ENCODE measurements around the gene ACTL8. TPM values are rescaled to one million over a fixed set of nuclear protein-coding genes. Genes with fewer than 3 reads are reported as not detected.

ACTL8 gene
- polyA plus RNA-seq, 1 donor (not counting 4 experiments of a cell fraction or from before 2014, with no cell fraction given), result not detected

DNA sequence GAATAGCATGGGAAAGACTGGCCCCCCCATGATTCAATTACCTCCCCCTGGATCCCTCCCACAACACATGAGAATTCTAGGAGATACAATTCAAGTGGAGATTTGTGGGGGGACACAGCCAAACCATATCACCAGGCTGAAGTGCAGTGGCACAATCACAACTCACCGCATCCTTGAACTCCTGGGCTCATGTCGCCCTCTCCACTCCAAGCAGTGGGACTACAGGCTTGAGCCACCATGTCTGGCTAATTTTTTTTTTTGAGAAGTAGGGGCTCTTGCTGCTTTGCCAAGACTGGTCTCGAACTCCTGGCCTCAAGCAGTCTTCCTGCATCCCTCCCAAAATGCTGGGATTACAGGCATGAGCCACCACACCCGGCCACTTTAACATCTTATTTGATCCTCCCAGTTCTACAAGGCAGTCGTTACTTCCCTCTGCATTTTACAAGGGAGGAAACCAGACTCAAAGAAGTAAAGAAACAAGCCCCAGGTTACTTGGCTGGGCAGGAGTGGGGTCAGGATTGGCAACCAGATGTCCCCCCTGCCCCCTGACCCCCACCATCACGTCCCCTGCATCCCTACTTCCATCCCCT is 26.9 kb upstream of the ACTL8 start:
- no peaks in the 10 kb centered on the region for H3K4me1 ChIP-seq (ENCODE audit: control insufficient read depth, extremely low read depth, insufficient read depth, low read length)
- H3K9me1 ChIP-seq (ENCODE audit: control insufficient read depth, extremely low read depth, insufficient read depth, low read length), result no peaks in the 10 kb centered on the region
- H3K9me3 ChIP-seq (ENCODE audit: control insufficient read depth, low read depth, low read length), result no peaks in the 10 kb centered on the region
- no peak overlapping the region for H3K9ac ChIP-seq (ENCODE audit: control insufficient read depth, extremely low read depth, insufficient read depth, low read length)
- H3K79me2 ChIP-seq (ENCODE audit: control insufficient read depth, insufficient read depth, low read length), result no peaks in the 10 kb centered on the region
- no peak for TF ChIP-seq EZH2 (IDR thresholded peaks at IDR 0.05; ENCODE audit: low read length)
- TF ChIP-seq, protein P1, sequence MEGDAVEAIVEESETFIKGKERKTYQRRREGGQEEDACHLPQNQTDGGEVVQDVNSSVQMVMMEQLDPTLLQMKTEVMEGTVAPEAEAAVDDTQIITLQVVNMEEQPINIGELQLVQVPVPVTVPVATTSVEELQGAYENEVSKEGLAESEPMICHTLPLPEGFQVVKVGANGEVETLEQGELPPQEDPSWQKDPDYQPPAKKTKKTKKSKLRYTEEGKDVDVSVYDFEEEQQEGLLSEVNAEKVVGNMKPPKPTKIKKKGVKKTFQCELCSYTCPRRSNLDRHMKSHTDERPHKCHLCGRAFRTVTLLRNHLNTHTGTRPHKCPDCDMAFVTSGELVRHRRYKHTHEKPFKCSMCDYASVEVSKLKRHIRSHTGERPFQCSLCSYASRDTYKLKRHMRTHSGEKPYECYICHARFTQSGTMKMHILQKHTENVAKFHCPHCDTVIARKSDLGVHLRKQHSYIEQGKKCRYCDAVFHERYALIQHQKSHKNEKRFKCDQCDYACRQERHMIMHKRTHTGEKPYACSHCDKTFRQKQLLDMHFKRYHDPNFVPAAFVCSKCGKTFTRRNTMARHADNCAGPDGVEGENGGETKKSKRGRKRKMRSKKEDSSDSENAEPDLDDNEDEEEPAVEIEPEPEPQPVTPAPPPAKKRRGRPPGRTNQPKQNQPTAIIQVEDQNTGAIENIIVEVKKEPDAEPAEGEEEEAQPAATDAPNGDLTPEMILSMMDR (optimal IDR thresholded peaks at IDR 0.05 in 1 of 3, IDR thresholded peaks at IDR 0.05 in 1 of 3, conservative IDR thresholded peaks at IDR 0.05 in 1 of 3; ENCODE audit: extremely low read depth in 1 of 3, insufficient read depth in 2 of 3, low read length in 3 of 3), result no peak
- H4K20me1 ChIP-seq (ENCODE audit: control insufficient read depth, extremely low read depth, insufficient read depth, low read length), result no peaks in the 10 kb centered on the region
- DNase-seq (ENCODE audit: low read depth, low spot score), result no peak
- H2AFZ ChIP-seq (ENCODE audit: control insufficient read depth, low read length), result no peak overlapping the region
- no peak overlapping the region for H3K27ac ChIP-seq (ENCODE audit: control insufficient read depth, insufficient read depth, low read length)
- FAIRE-seq, result no peak
- no peak overlapping the region for H3K4me2 ChIP-seq (ENCODE audit: control insufficient read depth, extremely low read depth, insufficient read depth, low read depth, low read length)
- no peak overlapping the region for H3K4me3 ChIP-seq (ENCODE audit: control insufficient read depth in 2 of 3, extremely low read depth in 1 of 3, insufficient read depth in 2 of 3, low read depth in 1 of 3, low read length in 3 of 3)
- dilution Hi-C loops (cut with MboI; ENCODE audit: extremely low pct_ligation_motif_present, low sequenced_read_pairs), result no loop called here
- no peaks in the 10 kb centered on the region for H3K27me3 ChIP-seq (ENCODE audit: control insufficient read depth, extremely low read depth, insufficient read depth, low read length)
- no peaks in the 10 kb centered on the region for H3K36me3 ChIP-seq (ENCODE audit: control insufficient read depth in 2 of 2, extremely low read depth in 1 of 2, insufficient read depth in 2 of 2, low read length in 2 of 2)

DNA sequence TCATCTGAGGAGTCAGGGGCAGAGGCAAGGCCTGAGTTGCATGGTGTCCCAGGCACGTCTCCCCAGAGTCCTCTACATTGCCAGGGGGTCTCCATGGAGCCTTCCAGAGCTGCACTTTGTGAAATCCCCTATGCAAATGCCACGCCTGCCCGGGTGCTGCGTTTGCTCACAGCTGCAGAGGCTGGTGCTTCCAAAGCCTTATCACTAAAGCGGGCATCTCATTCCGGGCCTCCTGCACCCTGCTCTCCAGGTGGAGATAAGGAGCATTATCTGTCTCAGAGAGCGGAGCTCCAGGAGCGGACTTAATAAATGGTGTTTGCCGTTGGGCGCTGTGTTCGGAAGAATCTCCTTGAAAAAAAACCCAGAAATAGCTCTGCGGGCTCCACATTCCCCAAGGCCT is 25.9 kb upstream of the ACTL8 start:
- dilution Hi-C loops (cut with MboI; ENCODE audit: extremely low pct_ligation_motif_present, low sequenced_read_pairs), result no loop called here

More for the DNA sequence above, 25.9 kb upstream of the ACTL8 start:
- H2AFZ ChIP-seq (ENCODE audit: control insufficient read depth, low read length), result no peak overlapping the region
- no peak overlapping the region for H3K4me3 ChIP-seq (ENCODE audit: control insufficient read depth in 2 of 3, extremely low read depth in 1 of 3, insufficient read depth in 2 of 3, low read depth in 1 of 3, low read length in 3 of 3)
- no peak for TF ChIP-seq EZH2 (IDR thresholded peaks at IDR 0.05; ENCODE audit: low read length)
- TF ChIP-seq, protein P1 (optimal IDR thresholded peaks at IDR 0.05 in 1 of 3, IDR thresholded peaks at IDR 0.05 in 1 of 3, conservative IDR thresholded peaks at IDR 0.05 in 1 of 3; ENCODE audit: extremely low read depth in 1 of 3, insufficient read depth in 2 of 3, low read length in 3 of 3), result no peak
- no peak for FAIRE-seq
- H4K20me1 ChIP-seq (ENCODE audit: control insufficient read depth, extremely low read depth, insufficient read depth, low read length), result no peaks in the 10 kb centered on the region
- H3K79me2 ChIP-seq (ENCODE audit: control insufficient read depth, insufficient read depth, low read length), result no peaks in the 10 kb centered on the region
- no peaks in the 10 kb centered on the region for H3K36me3 ChIP-seq (ENCODE audit: control insufficient read depth in 2 of 2, extremely low read depth in 1 of 2, insufficient read depth in 2 of 2, low read length in 2 of 2)
- no peaks in the 10 kb centered on the region for H3K9me3 ChIP-seq (ENCODE audit: control insufficient read depth, low read depth, low read length)
- H3K4me1 ChIP-seq (ENCODE audit: control insufficient read depth, extremely low read depth, insufficient read depth, low read length), result no peaks in the 10 kb centered on the region
- H3K4me2 ChIP-seq (ENCODE audit: control insufficient read depth, extremely low read depth, insufficient read depth, low read depth, low read length), result no peak overlapping the region
- H3K27ac ChIP-seq (ENCODE audit: control insufficient read depth, insufficient read depth, low read length), result no peak overlapping the region
- no peak overlapping the region for H3K9ac ChIP-seq (ENCODE audit: control insufficient read depth, extremely low read depth, insufficient read depth, low read length)
- DNase-seq (ENCODE audit: low read depth, low spot score), result no peak
- H3K9me1 ChIP-seq (ENCODE audit: control insufficient read depth, extremely low read depth, insufficient read depth, low read length), result no peaks in the 10 kb centered on the region
- no peaks in the 10 kb centered on the region for H3K27me3 ChIP-seq (ENCODE audit: control insufficient read depth, extremely low read depth, insufficient read depth, low read length)

All from keratinocyte (primary cell).